PC-3 (cell line): ENCODE results near the gene ADAT3. TPM values are rescaled to one million over a fixed set of nuclear protein-coding genes. Genes with fewer than 3 reads are reported as not detected.

Experiments used
- ATAC-seq: fragments of 200-7000 bp; cut with Tn5 transposase; 2 replicates; pipeline ENCODE4 v1.9.1; 2020; ENCODE audit warnings: mild to moderate bottlenecking, moderate library complexity
- BruUV-seq: library from RNA; stranded (reverse); fragments of 400-500 nt; replicated peaks from 2 replicates; lab custom pipeline; 2021; lab: Mats Ljungman, UMichigan
- CTCF ChIA-PET: fragments of 300-600 bp; sonication (Branson Sonifier 250); formaldehyde crosslinking; loops from one replicate; lab custom pipeline; 2022; ENCODE audit warnings: antibody characterized with exemption; lab: Charles Lee
- POLR2A ChIA-PET: fragments of 300-600 bp; sonication (Branson Sonifier 250); formaldehyde crosslinking; loops from one replicate; lab custom pipeline; 2022; ENCODE audit warnings: antibody characterized with exemption; ENCODE audit not compliant: unreplicated experiment; lab: Charles Lee
- DNase-seq: peaks from one replicate; pipeline ENCODE4 v3.0.0-alpha.2; 2015
- H2AFZ ChIP-seq: fragments of 300-600 bp; sonication (generic); 2 replicates; pipeline ENCODE4 v1.6.0; 2016; ENCODE audit warnings: antibody characterized with exemption, low read length
- H3F3A ChIP-seq: fragments of 300-600 bp; sonication (generic); one replicate; pipeline ENCODE4 v1.6.0; 2017; ENCODE audit warnings: antibody characterized with exemption, low read length, control low read depth, mild to moderate bottlenecking; ENCODE audit not compliant: unreplicated experiment
- H3K27ac ChIP-seq: fragments of 300-600 bp; sonication (generic); 2 replicates; pipeline ENCODE4 v1.5.1; 2016; ENCODE audit warnings: mild to moderate bottlenecking, low read length
- H3K27me3 ChIP-seq: fragments of 300-600 bp; sonication (generic); 2 replicates; pipeline ENCODE4 v1.6.1; 2016; ENCODE audit warnings: low read length, mixed read lengths
- H3K36me3 ChIP-seq: fragments of 300-600 bp; sonication (generic); 2 replicates; pipeline ENCODE4 v1.6.1; 2016; ENCODE audit warnings: low read depth, mixed run types, low read length, mixed read lengths
- H3K4me1 ChIP-seq: fragments of 300-600 bp; sonication (generic); 2 replicates; pipeline ENCODE4 v1.5.1; 2016; ENCODE audit warnings: low read length; ENCODE audit not compliant: insufficient read depth
- H3K4me2 ChIP-seq: fragments of 300-600 bp; sonication (generic); 2 replicates; pipeline ENCODE4 v1.6.0; 2016; ENCODE audit warnings: low read length
- H3K4me3 ChIP-seq: fragments of 300-600 bp; sonication (generic); 2 replicates; pipeline ENCODE4 v1.5.1; 2016; ENCODE audit warnings: mild to moderate bottlenecking, low read length, mixed read lengths
- H3K79me2 ChIP-seq: fragments of 300-600 bp; sonication (generic); 2 replicates; pipeline ENCODE4 v1.6.1; 2017; ENCODE audit warnings: low read length, mixed read lengths
- H3K9ac ChIP-seq: fragments of 300-600 bp; sonication (generic); 2 replicates; pipeline ENCODE4 v1.6.0; 2016; ENCODE audit warnings: mild to moderate bottlenecking, low read length
- H3K9me2 ChIP-seq: fragments of 300-600 bp; sonication (generic); replicated peaks from 2 replicates; pipeline ENCODE4 v1.6.1; 2016; ENCODE audit warnings: mixed run types, low read length, mixed read lengths
- H3K9me3 ChIP-seq: fragments of 300-600 bp; sonication (generic); 2 replicates; pipeline ENCODE4 v1.6.1; 2016; ENCODE audit warnings: low read length, mixed read lengths
- H4K20me1 ChIP-seq: fragments of 300-600 bp; sonication (generic); 2 replicates; pipeline ENCODE4 v1.6.1; 2016; ENCODE audit warnings: low read length, mixed read lengths
- EZH2 ChIP-seq: fragments of 300-600 bp; sonication (generic); IDR thresholded peaks from one replicate; pipeline ENCODE4 v1.6.1; 2017; ENCODE audit warnings: antibody characterized with exemption, mild to moderate bottlenecking, low read length; ENCODE audit not compliant: unreplicated experiment
- EZH2phosphoT487 ChIP-seq: fragments of 300-600 bp; sonication (generic); IDR thresholded peaks from 2 replicates; pipeline ENCODE4 v1.6.1; 2018; ENCODE audit warnings: mild to moderate bottlenecking, antibody characterized with exemption, low read length, borderline replicate concordance
- intact Hi-C: fragments of 100-400 bp; cut with micrococcal nuclease; formaldehyde crosslinking; loops from 2 replicates; pipeline ENCODE4 v1.9.0; 2023
- total RNA-seq: library from RNA; depleted of rRNA; stranded (reverse); fragments of >200 nt; gene quantifications from 2 replicates; pipeline ENCODE4 v1.2.3, GENCODE V29; 2014
- TF ChIP-seq, protein P1 (sequence below): fragments of 300-600 bp; sonication (generic); conservative IDR thresholded peaks from 2 replicates; pipeline ENCODE4 v1.5.1; 2017; ENCODE audit warnings: antibody characterized with exemption, low read depth, mild to moderate bottlenecking, low read length

ADAT3 gene
- total RNA-seq, 1 experiment from 2014 or later: 8.4 TPM

DNA sequence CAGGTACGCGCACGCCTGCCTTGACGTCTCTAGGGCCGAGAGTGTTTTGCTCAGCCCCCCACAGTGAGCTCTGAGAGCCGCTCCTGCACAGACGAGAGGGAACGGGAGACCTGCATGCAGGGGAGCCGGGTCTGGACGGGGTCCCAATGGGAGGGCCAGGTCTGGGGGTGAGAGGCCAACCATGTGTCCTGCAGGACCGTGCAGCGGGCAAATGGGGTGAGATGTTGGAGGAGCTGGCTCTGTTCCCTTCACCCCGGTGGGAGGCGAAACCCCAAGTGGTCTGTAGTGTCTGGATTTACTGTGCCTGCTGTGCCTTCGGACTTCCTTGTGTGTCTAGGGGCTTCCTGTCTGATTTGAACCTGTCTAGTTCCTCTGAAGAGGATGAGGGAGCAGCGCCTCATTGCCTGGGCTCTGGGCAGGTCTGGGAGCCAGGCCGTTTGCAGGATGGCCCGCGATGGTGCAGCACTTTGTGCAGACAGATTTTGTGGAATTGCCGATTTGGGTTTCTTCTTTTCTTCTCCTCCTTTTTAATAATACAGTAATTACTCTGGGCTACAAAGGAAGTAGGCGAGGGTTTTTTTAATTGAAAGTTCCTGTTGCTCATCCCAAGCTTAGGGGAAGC, 37.8 kb downstream of the ADAT3 start:
- Histone ChIP-seq H3K36me3 (no peaks in the 10 kb centered on the region), H3K27ac (peak overlapping the region; percentile 51), H3K79me2 (peaks cover 62% of the 10 kb centered on the region), H4K20me1 (0 out of 2 replicates have a peak, but pooled peaks cover 9% of the 10 kb centered on the region), H3K4me2 (peak overlapping the region; percentile 98), H3K4me3 (peak overlapping the region; percentile 88), H2AFZ (no peak overlapping the region), H3K27me3 (no peaks in the 10 kb centered on the region), H3F3A (no peaks in the 10 kb centered on the region), H3K9me3 (no peaks in the 10 kb centered on the region), H3K4me1 (peaks cover 17% of the 10 kb centered on the region; the same call in 1 of the 2 replicates), H3K9ac (peak overlapping the region; percentile 78), H3K9me2 (no peaks in the 10 kb centered on the region)
- intact Hi-C loops: no loop called here
- CTCF ChIA-PET: no interaction called here
- TF ChIP-seq, protein P1, sequence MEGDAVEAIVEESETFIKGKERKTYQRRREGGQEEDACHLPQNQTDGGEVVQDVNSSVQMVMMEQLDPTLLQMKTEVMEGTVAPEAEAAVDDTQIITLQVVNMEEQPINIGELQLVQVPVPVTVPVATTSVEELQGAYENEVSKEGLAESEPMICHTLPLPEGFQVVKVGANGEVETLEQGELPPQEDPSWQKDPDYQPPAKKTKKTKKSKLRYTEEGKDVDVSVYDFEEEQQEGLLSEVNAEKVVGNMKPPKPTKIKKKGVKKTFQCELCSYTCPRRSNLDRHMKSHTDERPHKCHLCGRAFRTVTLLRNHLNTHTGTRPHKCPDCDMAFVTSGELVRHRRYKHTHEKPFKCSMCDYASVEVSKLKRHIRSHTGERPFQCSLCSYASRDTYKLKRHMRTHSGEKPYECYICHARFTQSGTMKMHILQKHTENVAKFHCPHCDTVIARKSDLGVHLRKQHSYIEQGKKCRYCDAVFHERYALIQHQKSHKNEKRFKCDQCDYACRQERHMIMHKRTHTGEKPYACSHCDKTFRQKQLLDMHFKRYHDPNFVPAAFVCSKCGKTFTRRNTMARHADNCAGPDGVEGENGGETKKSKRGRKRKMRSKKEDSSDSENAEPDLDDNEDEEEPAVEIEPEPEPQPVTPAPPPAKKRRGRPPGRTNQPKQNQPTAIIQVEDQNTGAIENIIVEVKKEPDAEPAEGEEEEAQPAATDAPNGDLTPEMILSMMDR: no peak
- TF ChIP-seq EZH2phosphoT487 (no peak), EZH2 (no peak)
- POLR2A ChIA-PET: no interaction called here
- ATAC-seq: no peak
- DNase-seq: no peak
- no TSS peak for BruUV-seq

DNA sequence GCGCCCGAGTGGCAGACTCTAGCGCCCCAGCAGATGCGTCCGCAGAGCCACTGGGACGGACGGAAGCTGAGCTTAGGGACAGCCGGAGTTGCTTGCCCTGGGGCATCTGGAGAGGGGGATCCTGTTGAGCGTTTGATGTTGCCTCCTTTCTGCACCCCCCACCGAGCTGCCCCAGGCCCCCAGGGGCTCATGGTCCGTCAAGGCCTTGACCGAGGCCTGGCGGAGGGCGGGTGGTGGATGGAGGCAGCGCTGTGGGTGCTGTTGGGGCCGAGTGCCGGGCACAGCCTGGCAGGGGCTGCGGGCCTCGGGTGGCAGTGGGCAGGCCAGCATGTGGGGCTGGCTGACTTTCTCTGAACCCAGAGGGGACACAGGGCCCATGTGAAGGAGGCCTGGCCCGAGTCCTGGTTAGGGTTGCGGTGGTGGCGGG, 38.5 kb downstream of the ADAT3 start:
- Histone ChIP-seq H3K9me2 (no peaks in the 10 kb centered on the region), H3K36me3 (no peaks in the 10 kb centered on the region), H3F3A (no peaks in the 10 kb centered on the region), H2AFZ (no peak overlapping the region), H3K4me2 (peak overlapping the region; percentile 98), H3K79me2 (peaks cover 68% of the 10 kb centered on the region), H3K9me3 (no peaks in the 10 kb centered on the region), H3K4me3 (peak overlapping the region; percentile 88; the same call in 1 of the 2 replicates), H3K27me3 (no peaks in the 10 kb centered on the region), H3K9ac (no peak overlapping the region), H4K20me1 (0 out of 2 replicates have a peak, but pooled peaks cover 9% of the 10 kb centered on the region), H3K4me1 (peaks cover 17% of the 10 kb centered on the region; the same call in 1 of the 2 replicates), H3K27ac (no peak overlapping the region)
- ATAC-seq: no peak
- BruUV-seq: no TSS peak
- TF ChIP-seq EZH2phosphoT487 (no peak), EZH2 (no peak)
- TF ChIP-seq, protein P1: no peak
- no peak for DNase-seq
- ChIA-PET CTCF (no interaction called here), POLR2A (no interaction called here)
- intact Hi-C loops: no loop called here
